Measurements from ENCODE around the gene SRGAP1.

- TF ChIP-seq POLR2AphosphoS5 (IDR thresholded peaks at IDR 0.05; ENCODE audit: insufficient read depth in 1 of 2, low read depth in 1 of 2) (no peak), CTCF (IDR thresholded peaks at IDR 0.05) (no peak), POLR2A (IDR thresholded peaks at IDR 0.05) (no peak)
These were observed 108.5 kb downstream of the SRGAP1 start for GRCh38 chr12:63952995-63953394.

All from vagina (tissue), 2 donors.